GM15510 (cell line): ENCODE results near the gene NGLY1.

Experiments used
- POLR2A ChIP-seq: IDR thresholded peaks from 3 replicates; pipeline ENCODE4 v1.6.1; 2011; ENCODE audit warnings: borderline replicate concordance; ENCODE audit not compliant: insufficient read length; ENCODE audit errors: extremely low read depth

The NGLY1 gene, protein sequence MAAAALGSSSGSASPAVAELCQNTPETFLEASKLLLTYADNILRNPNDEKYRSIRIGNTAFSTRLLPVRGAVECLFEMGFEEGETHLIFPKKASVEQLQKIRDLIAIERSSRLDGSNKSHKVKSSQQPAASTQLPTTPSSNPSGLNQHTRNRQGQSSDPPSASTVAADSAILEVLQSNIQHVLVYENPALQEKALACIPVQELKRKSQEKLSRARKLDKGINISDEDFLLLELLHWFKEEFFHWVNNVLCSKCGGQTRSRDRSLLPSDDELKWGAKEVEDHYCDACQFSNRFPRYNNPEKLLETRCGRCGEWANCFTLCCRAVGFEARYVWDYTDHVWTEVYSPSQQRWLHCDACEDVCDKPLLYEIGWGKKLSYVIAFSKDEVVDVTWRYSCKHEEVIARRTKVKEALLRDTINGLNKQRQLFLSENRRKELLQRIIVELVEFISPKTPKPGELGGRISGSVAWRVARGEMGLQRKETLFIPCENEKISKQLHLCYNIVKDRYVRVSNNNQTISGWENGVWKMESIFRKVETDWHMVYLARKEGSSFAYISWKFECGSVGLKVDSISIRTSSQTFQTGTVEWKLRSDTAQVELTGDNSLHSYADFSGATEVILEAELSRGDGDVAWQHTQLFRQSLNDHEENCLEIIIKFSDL

GRCh38 chr3:25782938-25783660 lies at the start of gene NGLY1:
NGLY1 (minus strand) TSS chr3:25783443; CDS start chr3:25783390, 53 bp downstream.
- peak; percentile 93 for TF ChIP-seq POLR2A

- TF ChIP-seq POLR2A: no peak
Measured at GRCh38 chr3:25831578-25831977, 48.3 kb upstream of the NGLY1 start.

GRCh38 chr3:25830373-25831280 lies 47.4 kb upstream of the NGLY1 start:
- no peak for TF ChIP-seq POLR2A

DNA sequence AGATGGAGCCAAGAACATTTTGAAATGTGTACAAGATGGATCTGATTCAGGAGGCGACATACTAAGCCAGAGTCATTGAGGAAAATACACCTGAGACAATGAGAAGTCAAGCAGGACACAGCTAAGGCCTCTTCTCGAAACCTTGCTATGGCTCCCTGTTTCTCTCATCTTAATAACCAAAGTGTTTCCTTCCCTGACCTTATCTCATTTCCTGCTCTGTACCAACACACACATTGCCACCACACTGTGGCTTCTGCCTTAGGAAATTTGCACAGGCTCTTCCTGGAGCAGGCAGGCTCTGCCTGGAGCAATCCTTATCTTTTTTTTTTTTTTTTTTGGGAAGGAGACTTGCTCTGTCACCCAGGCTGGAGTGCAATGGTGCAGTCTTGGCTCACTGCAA lies 43.3 kb upstream of the NGLY1 start:
- TF ChIP-seq POLR2A: no peak

DNA sequence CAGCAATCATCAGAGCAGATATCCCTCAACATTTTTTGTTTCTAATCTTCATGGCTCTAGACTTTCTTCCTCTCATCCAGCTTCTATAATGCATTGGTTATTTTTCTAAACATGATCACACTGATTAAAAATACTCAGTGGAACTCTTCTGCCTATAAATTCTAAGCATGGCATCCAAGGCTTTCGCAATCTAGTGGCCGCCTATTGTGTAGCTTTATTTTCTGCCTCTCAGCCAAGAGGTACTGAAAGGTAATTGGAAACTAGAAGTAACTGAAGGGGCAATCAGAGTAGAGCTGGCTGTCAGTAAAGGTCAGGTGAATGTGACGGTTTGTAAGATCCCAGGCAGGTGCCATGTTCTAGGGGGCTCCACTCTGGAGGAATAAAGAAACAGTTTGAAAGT lies 40.1 kb upstream of the NGLY1 start:
- TF ChIP-seq POLR2A: no peak

- no peak for TF ChIP-seq POLR2A
Measured at GRCh38 chr3:25821746-25822573, 38.7 kb upstream of the NGLY1 start.

GRCh38 chr3:25820816-25821486 lies 37.7 kb upstream of the NGLY1 start:
- no peak for TF ChIP-seq POLR2A

DNA sequence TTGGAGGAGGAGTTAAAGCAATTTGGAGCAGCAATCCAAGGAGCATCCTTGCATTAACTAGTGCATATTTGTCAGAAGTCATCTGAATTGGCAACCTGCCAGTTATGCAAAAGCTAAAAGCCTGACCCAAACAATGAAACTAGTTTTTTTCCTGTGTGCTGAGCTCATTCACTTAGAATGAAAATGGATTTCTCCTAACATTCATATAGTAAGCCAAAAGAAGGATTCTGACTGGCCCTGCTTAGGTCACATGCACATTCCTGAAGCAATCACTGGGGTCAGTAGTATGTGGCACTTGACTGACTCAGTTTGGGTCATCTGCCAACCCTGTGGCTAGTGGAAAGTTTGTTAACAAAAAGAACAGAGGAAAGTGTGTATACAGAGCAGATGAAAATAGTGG lies 37.1 kb upstream of the NGLY1 start:
- TF ChIP-seq POLR2A: no peak

- TF ChIP-seq POLR2A: no peak
Measured at GRCh38 chr3:25818335-25818734, 35.1 kb upstream of the NGLY1 start.

GRCh38 chr3:25817638-25818037 lies 34.4 kb upstream of the NGLY1 start:
- no peak for TF ChIP-seq POLR2A

GRCh38 chr3:25817107-25817506 lies 33.9 kb upstream of the NGLY1 start:
- TF ChIP-seq POLR2A: no peak

DNA sequence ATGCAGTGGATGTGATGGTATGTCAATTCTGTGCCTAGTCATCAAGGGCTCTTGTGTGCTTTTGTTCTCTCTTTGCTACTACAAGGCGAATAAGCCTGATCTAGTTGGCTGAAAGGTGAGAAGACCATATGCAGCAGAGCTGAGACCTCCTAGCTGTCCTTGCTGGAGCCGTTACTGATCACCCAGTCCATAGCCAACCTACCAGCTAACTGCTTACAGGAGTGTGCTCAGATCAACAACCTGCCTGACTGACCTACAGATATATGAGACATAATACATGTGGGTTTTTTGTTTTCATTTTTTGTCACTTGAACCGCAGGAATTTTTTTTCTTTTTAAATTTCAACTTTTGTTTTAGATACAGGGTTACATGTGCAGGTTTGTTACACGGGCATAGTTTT lies 29.4 kb upstream of the NGLY1 start:
- no peak for TF ChIP-seq POLR2A

GRCh38 chr3:25804676-25805075 lies 21.4 kb upstream of the NGLY1 start:
- no peak for TF ChIP-seq POLR2A
